Measurements from ENCODE around the gene OR2H2.

DNA sequence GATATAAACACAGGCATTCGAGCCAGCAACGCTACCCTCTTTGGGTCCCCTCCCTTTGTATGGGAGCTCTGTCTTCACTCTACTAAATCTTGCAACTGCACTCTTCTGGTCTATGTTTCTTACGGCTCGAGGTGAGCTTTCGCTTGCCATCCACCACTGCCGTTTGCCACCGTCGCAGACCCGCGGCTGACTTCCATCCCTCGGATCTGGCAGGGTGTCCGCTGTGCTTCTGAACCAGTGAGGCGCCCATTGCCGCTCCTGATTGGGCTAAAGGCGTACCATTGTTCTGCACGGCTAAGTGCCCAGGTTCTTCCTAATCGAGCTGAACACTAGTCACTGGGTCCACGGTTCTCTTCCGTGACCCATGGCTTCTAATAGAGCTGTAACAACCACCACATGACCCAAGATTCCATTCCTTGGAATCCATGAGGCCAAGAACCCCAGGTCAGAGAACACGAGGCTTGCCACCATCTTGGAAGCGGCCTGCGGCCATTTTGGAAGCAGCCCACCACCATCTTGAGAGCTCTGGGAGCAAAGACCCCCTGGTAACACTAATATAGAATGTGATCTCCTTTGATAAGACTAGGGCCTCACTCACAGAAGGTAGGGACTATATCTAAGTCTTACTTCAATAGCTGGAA, 26.4 kb upstream of the OR2H2 start:
- TF ChIP-seq, protein P1, sequence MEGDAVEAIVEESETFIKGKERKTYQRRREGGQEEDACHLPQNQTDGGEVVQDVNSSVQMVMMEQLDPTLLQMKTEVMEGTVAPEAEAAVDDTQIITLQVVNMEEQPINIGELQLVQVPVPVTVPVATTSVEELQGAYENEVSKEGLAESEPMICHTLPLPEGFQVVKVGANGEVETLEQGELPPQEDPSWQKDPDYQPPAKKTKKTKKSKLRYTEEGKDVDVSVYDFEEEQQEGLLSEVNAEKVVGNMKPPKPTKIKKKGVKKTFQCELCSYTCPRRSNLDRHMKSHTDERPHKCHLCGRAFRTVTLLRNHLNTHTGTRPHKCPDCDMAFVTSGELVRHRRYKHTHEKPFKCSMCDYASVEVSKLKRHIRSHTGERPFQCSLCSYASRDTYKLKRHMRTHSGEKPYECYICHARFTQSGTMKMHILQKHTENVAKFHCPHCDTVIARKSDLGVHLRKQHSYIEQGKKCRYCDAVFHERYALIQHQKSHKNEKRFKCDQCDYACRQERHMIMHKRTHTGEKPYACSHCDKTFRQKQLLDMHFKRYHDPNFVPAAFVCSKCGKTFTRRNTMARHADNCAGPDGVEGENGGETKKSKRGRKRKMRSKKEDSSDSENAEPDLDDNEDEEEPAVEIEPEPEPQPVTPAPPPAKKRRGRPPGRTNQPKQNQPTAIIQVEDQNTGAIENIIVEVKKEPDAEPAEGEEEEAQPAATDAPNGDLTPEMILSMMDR (IDR thresholded peaks at IDR 0.05), result no peak
- no peak for TF ChIP-seq EP300 (IDR thresholded peaks at IDR 0.05)
- no peak for TF ChIP-seq POLR2A (IDR thresholded peaks at IDR 0.05)
